Caco-2 (cell line): ENCODE data around the gene CTTNBP2. TPM values are rescaled to one million over a fixed set of nuclear protein-coding genes. Genes with fewer than 3 reads are reported as not detected.

ENCODE experiments used
- BruUV-seq: library from RNA; stranded (reverse); fragments of 400-500 nt; replicated peaks from 2 replicates; lab custom pipeline; 2021; lab: Mats Ljungman, UMichigan
- CTCF ChIA-PET: fragments of 300-600 bp; sonication (Branson Sonifier 250); formaldehyde crosslinking; loops from one replicate; lab custom pipeline; 2022; ENCODE audit warnings: antibody characterized with exemption; lab: Charles Lee
- POLR2A ChIA-PET: fragments of 300-600 bp; sonication (Branson Sonifier 250); formaldehyde crosslinking; loops from one replicate; lab custom pipeline; 2022; ENCODE audit warnings: antibody characterized with exemption; lab: Charles Lee
- DNase-seq, 2 experiments: peaks; one replicate each; pipeline versions ENCODE4 v3.0.0 to v3.0.0-alpha.2; 2020 to 2022
- H3K27me3 ChIP-seq: replicated peaks from 2 replicates; pipeline ENCODE4 v1.6.0; 2011; ENCODE audit warnings: low read length; ENCODE audit not compliant: control insufficient read depth, insufficient read depth
- H3K36me3 ChIP-seq: 2 replicates; pipeline ENCODE4 v1.5.1; 2011; ENCODE audit warnings: low read length; ENCODE audit not compliant: control insufficient read depth, insufficient read depth
- H3K4me1 ChIP-seq: fragments of 250-450 bp; sonication (Bioruptor Pico); 2 replicates; pipeline ENCODE4 v1.5.1; 2020; ENCODE audit warnings: mild to moderate bottlenecking
- H3K4me3 ChIP-seq: 2 replicates; pipeline ENCODE4 v1.5.1; 2011; ENCODE audit warnings: low read depth, mild to moderate bottlenecking, control low read depth, low read length
- H3K9me3 ChIP-seq: fragments of 250-450 bp; sonication (Bioruptor Pico); 2 replicates; pipeline ENCODE4 v1.5.1; 2020; ENCODE audit warnings: mild to moderate bottlenecking, moderate library complexity
- H3K27ac Mint-ChIP-seq: one replicate; pipeline ENCODE4 v1.8.0; 2022; ENCODE audit warnings: mixed read lengths; ENCODE audit not compliant: unreplicated experiment
- H3K27me3 Mint-ChIP-seq: one replicate; pipeline ENCODE4 v1.8.0; 2022; ENCODE audit warnings: mixed read lengths; ENCODE audit not compliant: insufficient read depth, unreplicated experiment
- H3K36me3 Mint-ChIP-seq: one replicate; pipeline ENCODE4 v1.8.0; 2022; ENCODE audit warnings: mild to moderate bottlenecking, mixed read lengths; ENCODE audit not compliant: insufficient read depth, unreplicated experiment
- H3K4me1 Mint-ChIP-seq: one replicate; pipeline ENCODE4 v1.8.0; 2022; ENCODE audit warnings: low read depth, mixed read lengths; ENCODE audit not compliant: unreplicated experiment
- H3K4me3 Mint-ChIP-seq: one replicate; pipeline ENCODE4 v1.8.0; 2022; ENCODE audit warnings: mild to moderate bottlenecking, moderate library complexity, mixed read lengths; ENCODE audit not compliant: unreplicated experiment
- H3K9me3 Mint-ChIP-seq: one replicate; pipeline ENCODE4 v1.8.0; 2022; ENCODE audit warnings: mixed read lengths; ENCODE audit not compliant: unreplicated experiment
- intact Hi-C: fragments of 100-400 bp; cut with micrococcal nuclease; formaldehyde crosslinking; loops from one replicate; pipeline ENCODE4 v1.10.0; 2022; ENCODE audit not compliant: unreplicated experiment
- total RNA-seq: library from RNA; stranded (reverse); gene quantifications from 2 replicates; pipeline ENCODE4 v1.2.3, GENCODE V29; 2022
- TF ChIP-seq, protein P1 (sequence below), 2 experiments: fragments of 200-600 bp in 1 of 2; IDR thresholded peaks; 1 replicate in 1 of 2; 2 replicates in 1 of 2; pipeline versions ENCODE4 v1.5.1 to v1.8.0; 2011 to 2022; ENCODE audit warnings: antibody characterized with exemption in 1 of 2, control low read depth in 1 of 2, inconsistent platforms in 1 of 2, low read depth in 1 of 2, low read length in 1 of 2, mild to moderate bottlenecking in 1 of 2, moderate library complexity in 1 of 2; ENCODE audit not compliant: insufficient read depth in 1 of 2, severe bottlenecking in 1 of 2, unreplicated experiment in 1 of 2

The CTTNBP2 gene
- total RNA-seq, 1 experiment from 2014 or later = 3.2 TPM

DNA sequence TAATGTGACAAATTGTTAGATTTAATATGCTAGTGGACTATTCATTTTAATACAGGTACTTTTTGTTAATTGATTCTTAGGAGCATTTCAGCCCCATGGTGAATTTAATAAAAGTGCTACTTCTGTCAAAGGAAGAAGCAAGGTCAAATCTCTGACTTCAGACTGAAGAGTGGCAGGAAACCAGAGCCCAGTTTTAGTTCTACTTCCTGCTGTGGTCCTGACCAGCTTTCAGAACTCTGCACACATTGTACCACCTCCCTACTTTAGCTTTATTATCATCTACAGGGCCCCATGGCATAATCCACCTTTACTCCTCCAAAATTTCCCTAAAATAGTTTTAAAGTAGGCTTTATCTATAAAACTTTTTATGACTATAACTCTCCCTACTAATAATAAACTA, 33.7 kb downstream of the CTTNBP2 start:
- ChIA-PET POLR2A (no interaction called here), CTCF (no interaction called here)
- no peaks in the 10 kb centered on the region for H3K9me3 ChIP-seq
- no peak overlapping the region for H3K4me3 ChIP-seq
- no TSS peak for BruUV-seq
- DNase-seq = no peak
- TF ChIP-seq, protein P1, sequence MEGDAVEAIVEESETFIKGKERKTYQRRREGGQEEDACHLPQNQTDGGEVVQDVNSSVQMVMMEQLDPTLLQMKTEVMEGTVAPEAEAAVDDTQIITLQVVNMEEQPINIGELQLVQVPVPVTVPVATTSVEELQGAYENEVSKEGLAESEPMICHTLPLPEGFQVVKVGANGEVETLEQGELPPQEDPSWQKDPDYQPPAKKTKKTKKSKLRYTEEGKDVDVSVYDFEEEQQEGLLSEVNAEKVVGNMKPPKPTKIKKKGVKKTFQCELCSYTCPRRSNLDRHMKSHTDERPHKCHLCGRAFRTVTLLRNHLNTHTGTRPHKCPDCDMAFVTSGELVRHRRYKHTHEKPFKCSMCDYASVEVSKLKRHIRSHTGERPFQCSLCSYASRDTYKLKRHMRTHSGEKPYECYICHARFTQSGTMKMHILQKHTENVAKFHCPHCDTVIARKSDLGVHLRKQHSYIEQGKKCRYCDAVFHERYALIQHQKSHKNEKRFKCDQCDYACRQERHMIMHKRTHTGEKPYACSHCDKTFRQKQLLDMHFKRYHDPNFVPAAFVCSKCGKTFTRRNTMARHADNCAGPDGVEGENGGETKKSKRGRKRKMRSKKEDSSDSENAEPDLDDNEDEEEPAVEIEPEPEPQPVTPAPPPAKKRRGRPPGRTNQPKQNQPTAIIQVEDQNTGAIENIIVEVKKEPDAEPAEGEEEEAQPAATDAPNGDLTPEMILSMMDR (IDR thresholded peaks at IDR 0.05; ENCODE audit: insufficient read depth in 1 of 2, low read depth in 1 of 2, low read length in 1 of 2, severe bottlenecking in 1 of 2, unreplicated experiment in 1 of 2) = no peak
- H3K27ac Mint-ChIP-seq = no peak overlapping the region
- H3K36me3 Mint-ChIP-seq = no peaks in the 10 kb centered on the region
- no peaks in the 10 kb centered on the region for H3K36me3 ChIP-seq
- H3K27me3 Mint-ChIP-seq = no peaks in the 10 kb centered on the region
- H3K27me3 ChIP-seq = no peaks in the 10 kb centered on the region
- intact Hi-C loops = loop anchor here (5.0 kb wide), 1 partner anchor 33 kb away; the partner anchor contains the start of gene CTTNBP2
- H3K4me1 ChIP-seq = peaks cover 16% of the 10 kb centered on the region
- no peak overlapping the region for H3K4me3 Mint-ChIP-seq
- H3K9me3 Mint-ChIP-seq = peaks cover 22% of the 10 kb centered on the region
- H3K4me1 Mint-ChIP-seq = peaks cover 16% of the 10 kb centered on the region

DNA sequence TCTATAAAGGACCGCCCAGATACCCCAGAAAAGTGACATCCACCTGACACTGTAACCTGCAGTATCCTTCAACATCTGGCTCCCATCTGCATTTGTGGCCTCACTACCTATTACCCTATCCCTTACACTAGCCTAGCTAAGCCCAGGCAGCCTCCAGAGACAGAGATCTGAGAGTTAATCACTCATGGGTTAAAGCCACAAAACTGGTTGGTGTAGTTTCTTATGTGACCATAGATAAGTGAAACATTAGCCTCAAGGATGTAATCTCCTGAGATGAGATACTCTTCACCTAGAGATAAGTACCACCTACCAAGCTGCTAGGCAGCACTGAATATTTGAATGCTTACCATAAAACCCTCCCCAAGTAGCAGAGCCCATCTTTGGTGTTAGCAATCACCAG, 35.4 kb downstream of the CTTNBP2 start:
- H3K36me3 Mint-ChIP-seq = no peaks in the 10 kb centered on the region
- CTCF ChIA-PET = interaction anchor here (0.6 kb wide), 1 partner anchor 377 kb away, joined by 3 read pairs; no protein-coding TSS in a partner anchor
- no peak overlapping the region for H3K27ac Mint-ChIP-seq
- intact Hi-C loops = loop anchor here (5.0 kb wide), 1 partner anchor 34 kb away; the partner anchor contains the start of gene CTTNBP2
- TF ChIP-seq, protein P1 (IDR thresholded peaks at IDR 0.05; ENCODE audit: insufficient read depth in 1 of 2, low read depth in 1 of 2, low read length in 1 of 2, severe bottlenecking in 1 of 2, unreplicated experiment in 1 of 2) = no peak
- peaks cover 4% of the 10 kb centered on the region for H3K27me3 Mint-ChIP-seq
- no peak overlapping the region for H3K4me3 Mint-ChIP-seq
- Histone ChIP-seq H3K9me3 (no peaks in the 10 kb centered on the region), H3K27me3 (no peaks in the 10 kb centered on the region), H3K36me3 (no peaks in the 10 kb centered on the region), H3K4me1 (peaks cover 16% of the 10 kb centered on the region), H3K4me3 (no peak overlapping the region)
- POLR2A ChIA-PET = no interaction called here
- peaks cover 6% of the 10 kb centered on the region for H3K9me3 Mint-ChIP-seq
- peaks cover 16% of the 10 kb centered on the region for H3K4me1 Mint-ChIP-seq
- peak; percentile 44 to 59 for DNase-seq
- BruUV-seq = no TSS peak

DNA sequence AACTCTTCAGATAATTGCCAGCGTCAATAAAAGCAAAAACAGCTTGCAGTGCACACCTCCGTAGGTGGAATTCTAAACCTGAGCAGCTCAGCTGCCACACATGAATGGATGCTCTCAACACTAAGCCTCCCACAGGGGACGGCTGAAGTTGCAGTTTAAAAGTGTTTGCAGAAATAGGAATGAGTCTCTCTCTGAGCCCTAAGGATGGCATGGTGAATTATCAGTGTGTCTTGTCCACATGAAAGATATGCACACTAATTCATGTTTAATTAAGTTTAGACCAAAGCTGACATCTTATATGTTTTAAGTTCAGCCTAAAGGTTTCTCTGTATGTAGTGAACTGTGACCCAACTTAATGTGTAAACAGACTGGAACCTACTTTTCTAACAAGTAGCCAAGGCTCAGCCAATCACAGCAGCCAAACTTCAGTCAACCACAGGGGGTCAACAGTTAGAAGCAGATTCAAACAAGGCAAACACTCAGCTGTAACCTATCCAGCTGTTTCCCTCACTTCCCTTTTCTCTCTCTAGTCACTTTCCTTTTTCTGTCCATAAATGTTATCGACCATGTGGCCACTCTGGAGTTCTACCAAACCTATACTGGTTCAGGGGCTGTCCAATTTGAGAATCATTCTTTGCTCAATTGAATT, 38.1 kb downstream of the CTTNBP2 start:
- Histone ChIP-seq H3K9me3 (no peaks in the 10 kb centered on the region), H3K4me3 (no peak overlapping the region), H3K4me1 (peaks cover 16% of the 10 kb centered on the region), H3K27me3 (no peaks in the 10 kb centered on the region), H3K36me3 (no peaks in the 10 kb centered on the region)
- DNase-seq = no peak
- intact Hi-C loops = loop anchor here (5.0 kb wide), 1 partner anchor 37 kb away; the partner anchor contains the start of gene CTTNBP2
- H3K4me3 Mint-ChIP-seq = no peak overlapping the region
- H3K36me3 Mint-ChIP-seq = no peaks in the 10 kb centered on the region
- peaks cover 16% of the 10 kb centered on the region for H3K4me1 Mint-ChIP-seq
- BruUV-seq = no TSS peak
- peaks cover 10% of the 10 kb centered on the region for H3K9me3 Mint-ChIP-seq
- TF ChIP-seq, protein P1 (IDR thresholded peaks at IDR 0.05; ENCODE audit: insufficient read depth in 1 of 2, low read depth in 1 of 2, low read length in 1 of 2, severe bottlenecking in 1 of 2, unreplicated experiment in 1 of 2) = no peak
- ChIA-PET CTCF (no interaction called here), POLR2A (no interaction called here)
- no peak overlapping the region for H3K27ac Mint-ChIP-seq
- peaks cover 4% of the 10 kb centered on the region for H3K27me3 Mint-ChIP-seq
